Spinal cord (tissue), 4 donors: ENCODE results near the gene PHTF1. TPM values are rescaled to one million over a fixed set of nuclear protein-coding genes. Genes with fewer than 3 reads are reported as not detected.

Experiments
- polyA plus RNA-seq, 2 donors: library from polyadenylated mRNA; unstranded; fragments of 120-200 nt; gene quantifications; one replicate each; pipeline ENCODE4 v1.2.1, GENCODE V29; 2013; ENCODE audit not compliant: insufficient read length in 2 of 2
- total RNA-seq, 2 donors: library from RNA; depleted of rRNA in 1 of 2; stranded (reverse); fragments of 120-200 nt in 1 of 2; fragments of >200 nt in 1 of 2; gene quantifications; one replicate each; pipeline versions ENCODE4 v1.2.3 to v1.2.4, GENCODE V29; 2013 to 2014

The PHTF1 gene
- total and polyA plus RNA-seq, 4 donors, result 24.8 to 28.5 (median 25.6) TPM

Other genes starting within 250 kb of the PHTF1 start
- gene RSBN1, start 53.0 kb upstream of the PHTF1 start, total RNA-seq, result 10 to 100 TPM; 23.7 to 33.5 TPM
- 10 to 100 TPM; 17.4 to 22.4 TPM for gene RSBN1, start 53.0 kb upstream of the PHTF1 start, polyA plus RNA-seq
- gene PTPN22, start 112.2 kb upstream of the PHTF1 start, total RNA-seq, result 1 to 10 TPM in 1 of 2 donors, under 1 TPM in 1; 0.33 to 3.1 TPM
- under 1 TPM; 0.22 to 0.29 TPM for gene PTPN22, start 112.2 kb upstream of the PHTF1 start, polyA plus RNA-seq
- under 1 TPM; 0.59 to 0.72 TPM for gene BCL2L15, start 128.1 kb upstream of the PHTF1 start, total RNA-seq
- 1 to 10 TPM; 1.1 to 2.0 TPM for gene BCL2L15, start 128.1 kb upstream of the PHTF1 start, polyA plus RNA-seq
- 10 to 100 TPM; 26.0 to 30.3 TPM for gene AP4B1, start 145.3 kb upstream of the PHTF1 start, total RNA-seq
- 10 to 100 TPM; 36.7 to 62.6 TPM for gene AP4B1, start 145.3 kb upstream of the PHTF1 start, polyA plus RNA-seq
- gene DCLRE1B, start 145.8 kb upstream of the PHTF1 start, total RNA-seq, result 10 to 100 TPM in 1 of 2 donors, 1 to 10 TPM in 1; 5.7 to 11.4 TPM
- 10 to 100 TPM; 12.1 to 12.9 TPM for gene DCLRE1B, start 145.8 kb upstream of the PHTF1 start, polyA plus RNA-seq
- 10 to 100 TPM; 43.2 to 57.0 TPM for gene HIPK1, start 169.8 kb upstream of the PHTF1 start, total RNA-seq
- 10 to 100 TPM; 41.5 to 58.6 TPM for gene HIPK1, start 169.8 kb upstream of the PHTF1 start, polyA plus RNA-seq
- 100 to 1,000 TPM in 1 of 2 donors, 10 to 100 TPM in 1; 64.9 to 343 TPM for gene OLFML3, start 220.0 kb upstream of the PHTF1 start, total RNA-seq
- gene OLFML3, start 220.0 kb upstream of the PHTF1 start, polyA plus RNA-seq, result 10 to 100 TPM; 50.6 to 96.7 TPM